Parathyroid adenoma (tissue), 2 donors: ENCODE data around the gene CAMSAP1.

Experiments used
- H2AFZ ChIP-seq: fragments of 300-600 bp; sonication (generic); one replicate; pipeline ENCODE4 v1.7.0; 2017; ENCODE audit warnings: antibody characterized with exemption, mild to moderate bottlenecking
- H3K27ac ChIP-seq: fragments of 300-600 bp; sonication (generic); one replicate; pipeline ENCODE4 v1.7.0; 2017
- H3K27me3 ChIP-seq: fragments of 300-600 bp; sonication (generic); one replicate; pipeline ENCODE4 v1.7.0; 2017; ENCODE audit warnings: low read length; ENCODE audit not compliant: control insufficient read depth, insufficient read depth
- H3K36me3 ChIP-seq: fragments of 300-600 bp; sonication (generic); one replicate; pipeline ENCODE4 v1.7.0; 2017; ENCODE audit warnings: low read length; ENCODE audit not compliant: control insufficient read depth, insufficient read depth
- H3K4me1 ChIP-seq: fragments of 300-600 bp; sonication (generic); one replicate; pipeline ENCODE4 v1.7.0; 2017; ENCODE audit warnings: control low read depth
- H3K4me2 ChIP-seq: fragments of 300-600 bp; sonication (generic); one replicate; pipeline ENCODE4 v1.7.0; 2017; ENCODE audit warnings: low read length
- H3K4me3 ChIP-seq: fragments of 300-600 bp; sonication (generic); one replicate; pipeline ENCODE4 v1.7.0; 2017; ENCODE audit warnings: low read depth, low read length
- H3K79me2 ChIP-seq: fragments of 300-600 bp; sonication (generic); one replicate; pipeline ENCODE4 v1.7.0; 2017; ENCODE audit warnings: control low read depth
- H3K9ac ChIP-seq: fragments of 300-600 bp; sonication (generic); one replicate; pipeline ENCODE4 v1.7.0; 2017; ENCODE audit warnings: mild to moderate bottlenecking
- H3K9me3 ChIP-seq: fragments of 300-600 bp; sonication (generic); one replicate; pipeline ENCODE4 v1.7.0; 2017; ENCODE audit warnings: low read length; ENCODE audit not compliant: control insufficient read depth
- TF ChIP-seq, protein P1 (sequence below): fragments of 300-600 bp; sonication (generic); IDR thresholded peaks from one replicate; pipeline ENCODE4 v1.7.0; 2017; ENCODE audit warnings: antibody characterized with exemption, mild to moderate bottlenecking
- donor health status: primary hyperparathyroidism.

Gene CAMSAP1

DNA sequence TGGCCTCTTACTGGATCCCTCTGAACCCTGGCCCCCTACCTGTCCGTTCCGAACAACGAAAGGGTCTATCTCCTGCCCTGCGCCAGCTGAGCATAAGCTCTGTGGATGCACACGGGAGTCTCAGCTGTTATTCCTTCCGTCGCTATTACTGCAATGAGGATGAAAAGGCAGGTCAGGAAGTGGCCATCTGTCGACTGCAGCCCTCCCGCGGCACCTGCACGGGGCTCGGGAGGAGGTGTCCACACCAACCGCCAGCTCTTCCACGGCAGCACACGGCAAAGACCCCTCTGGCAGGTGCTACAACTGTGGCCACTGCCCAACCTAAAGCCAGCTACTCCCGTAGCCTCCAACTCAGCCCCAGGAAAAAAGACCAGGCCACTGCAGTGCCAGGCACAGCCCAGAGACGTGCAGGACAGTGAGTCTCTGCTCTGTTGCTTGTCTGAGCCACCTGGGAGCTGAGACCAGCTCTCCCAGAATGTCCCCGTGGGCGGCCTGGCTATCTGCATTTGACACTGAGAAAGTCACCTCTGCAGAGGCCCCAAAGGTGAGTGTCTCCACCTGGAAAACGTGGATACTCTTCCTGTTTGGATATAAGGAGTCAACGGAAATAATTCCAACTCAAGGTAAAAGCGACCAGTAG is 19.1 kb downstream of the CAMSAP1 start:
- Histone ChIP-seq H3K27me3 (no peaks in the 10 kb centered on the region), H3K4me2 (no peak overlapping the region), H3K4me1 (no peaks in the 10 kb centered on the region), H3K4me3 (no peak overlapping the region), H3K79me2 (peaks cover 40% of the 10 kb centered on the region), H3K36me3 (no peaks in the 10 kb centered on the region), H3K27ac (no peak overlapping the region), H3K9me3 (no peaks in the 10 kb centered on the region), H2AFZ (no peak overlapping the region), H3K9ac (no peak overlapping the region)
- TF ChIP-seq, protein P1, sequence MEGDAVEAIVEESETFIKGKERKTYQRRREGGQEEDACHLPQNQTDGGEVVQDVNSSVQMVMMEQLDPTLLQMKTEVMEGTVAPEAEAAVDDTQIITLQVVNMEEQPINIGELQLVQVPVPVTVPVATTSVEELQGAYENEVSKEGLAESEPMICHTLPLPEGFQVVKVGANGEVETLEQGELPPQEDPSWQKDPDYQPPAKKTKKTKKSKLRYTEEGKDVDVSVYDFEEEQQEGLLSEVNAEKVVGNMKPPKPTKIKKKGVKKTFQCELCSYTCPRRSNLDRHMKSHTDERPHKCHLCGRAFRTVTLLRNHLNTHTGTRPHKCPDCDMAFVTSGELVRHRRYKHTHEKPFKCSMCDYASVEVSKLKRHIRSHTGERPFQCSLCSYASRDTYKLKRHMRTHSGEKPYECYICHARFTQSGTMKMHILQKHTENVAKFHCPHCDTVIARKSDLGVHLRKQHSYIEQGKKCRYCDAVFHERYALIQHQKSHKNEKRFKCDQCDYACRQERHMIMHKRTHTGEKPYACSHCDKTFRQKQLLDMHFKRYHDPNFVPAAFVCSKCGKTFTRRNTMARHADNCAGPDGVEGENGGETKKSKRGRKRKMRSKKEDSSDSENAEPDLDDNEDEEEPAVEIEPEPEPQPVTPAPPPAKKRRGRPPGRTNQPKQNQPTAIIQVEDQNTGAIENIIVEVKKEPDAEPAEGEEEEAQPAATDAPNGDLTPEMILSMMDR: no peak

DNA sequence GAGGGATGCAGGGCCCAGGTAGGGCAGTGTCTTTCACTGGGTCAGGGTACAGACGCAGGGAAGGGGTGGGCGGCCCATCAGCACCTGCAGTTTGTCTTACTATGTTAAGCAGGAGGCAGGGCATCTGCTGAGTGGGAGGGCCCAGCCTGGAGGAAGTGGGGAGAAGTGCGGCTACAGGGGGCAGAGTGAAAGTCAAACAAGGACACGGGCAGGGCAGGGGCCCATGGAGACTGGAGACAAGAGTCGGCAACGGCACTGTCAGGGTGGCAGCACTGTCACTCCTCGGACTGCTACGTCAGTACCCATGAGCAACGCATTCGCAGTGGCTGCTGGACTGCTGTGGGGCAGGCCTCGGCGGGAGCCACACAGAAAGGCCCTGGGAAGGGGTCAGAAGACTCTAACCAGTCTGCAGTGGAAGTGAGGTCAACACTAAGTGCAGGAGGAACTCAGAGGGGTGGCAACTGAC is 19.7 kb downstream of the CAMSAP1 start:
- no peak overlapping the region for H2AFZ ChIP-seq

DNA sequence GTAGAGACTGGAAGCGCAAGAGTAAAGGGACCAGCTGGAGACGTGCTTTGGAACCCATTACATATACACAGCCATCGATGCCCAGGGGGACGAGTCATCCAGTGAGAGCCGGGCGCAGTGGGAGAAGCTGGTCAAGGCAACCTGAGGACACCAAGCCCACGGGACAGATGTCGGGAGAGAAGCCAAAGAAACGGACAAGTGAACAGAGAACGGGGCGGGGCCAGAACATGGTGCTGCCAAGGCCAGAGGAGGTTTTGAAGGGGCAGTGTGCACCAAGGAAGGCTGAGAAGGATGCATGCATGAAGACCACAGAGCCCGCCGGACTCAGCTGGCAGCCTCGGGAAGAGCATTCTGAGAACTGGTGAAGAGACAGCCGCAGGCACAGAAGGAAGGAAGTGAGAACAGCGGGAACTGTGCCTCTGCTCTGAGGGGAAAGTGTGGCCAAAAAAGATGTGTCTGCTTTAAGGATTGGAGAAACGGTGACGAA is 20.3 kb downstream of the CAMSAP1 start:
- no peaks in the 10 kb centered on the region for H3K4me1 ChIP-seq
- no peak overlapping the region for H3K4me3 ChIP-seq
- TF ChIP-seq, protein P1: no peak
- H3K36me3 ChIP-seq: no peaks in the 10 kb centered on the region
- H2AFZ ChIP-seq: no peak overlapping the region
- peaks cover 36% of the 10 kb centered on the region for H3K79me2 ChIP-seq
- H3K27me3 ChIP-seq: no peaks in the 10 kb centered on the region
- H3K27ac ChIP-seq: no peak overlapping the region
- H3K4me2 ChIP-seq: no peak overlapping the region
- no peaks in the 10 kb centered on the region for H3K9me3 ChIP-seq
- H3K9ac ChIP-seq: no peak overlapping the region

More for the DNA sequence above, 19.7 kb downstream of the CAMSAP1 start:
- H3K9ac ChIP-seq: no peak overlapping the region
- H3K4me2 ChIP-seq: no peak overlapping the region
- peaks cover 40% of the 10 kb centered on the region for H3K79me2 ChIP-seq
- no peaks in the 10 kb centered on the region for H3K27me3 ChIP-seq
- TF ChIP-seq, protein P1: no peak
- no peak overlapping the region for H3K4me3 ChIP-seq
- H3K9me3 ChIP-seq: no peaks in the 10 kb centered on the region
- no peak overlapping the region for H3K27ac ChIP-seq
- H3K36me3 ChIP-seq: no peaks in the 10 kb centered on the region
- H3K4me1 ChIP-seq: no peaks in the 10 kb centered on the region

DNA sequence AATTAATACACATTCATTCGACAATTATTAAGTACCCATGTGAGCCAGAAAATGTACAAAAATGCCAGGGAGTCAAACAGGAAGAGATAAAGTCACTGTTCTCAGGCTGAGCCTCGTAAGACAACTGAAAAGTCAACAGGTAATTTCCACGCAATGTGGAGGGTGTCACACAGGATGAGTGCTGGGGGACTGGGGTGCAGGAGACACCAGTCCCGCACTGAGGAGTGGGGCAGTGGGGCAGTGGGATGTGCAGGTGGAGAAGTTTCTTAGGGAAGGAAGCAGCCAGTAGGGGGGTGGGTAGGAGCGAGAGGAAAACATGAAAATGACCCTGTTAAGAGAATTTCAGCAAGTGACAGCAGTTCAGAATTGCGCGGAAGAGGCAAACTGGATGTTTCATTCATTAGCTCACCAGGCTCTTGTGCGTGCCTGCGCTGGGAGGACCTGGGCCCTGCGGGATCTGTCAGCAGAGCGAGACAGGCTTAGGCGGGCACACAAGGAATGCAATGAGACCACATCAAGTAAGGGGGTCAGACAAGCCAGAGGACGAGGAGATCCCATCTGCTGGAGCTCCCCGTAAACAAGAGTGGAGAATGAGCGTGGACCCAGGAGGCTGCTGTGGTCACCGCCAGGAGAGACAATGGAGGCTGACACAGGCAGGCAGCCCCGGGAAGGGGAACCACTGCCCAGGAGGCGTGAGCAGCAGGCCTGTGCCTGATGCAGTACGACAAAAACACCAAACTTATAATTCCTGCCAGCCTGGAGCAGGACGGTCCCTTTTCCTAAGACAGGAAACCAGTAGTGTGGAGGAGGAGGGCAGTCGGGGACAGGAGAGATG is 21.0 kb downstream of the CAMSAP1 start:
- no peaks in the 10 kb centered on the region for H3K4me1 ChIP-seq
- no peaks in the 10 kb centered on the region for H3K36me3 ChIP-seq
- H3K4me2 ChIP-seq: no peak overlapping the region
- H3K27me3 ChIP-seq: no peaks in the 10 kb centered on the region
- no peak overlapping the region for H2AFZ ChIP-seq
- H3K9me3 ChIP-seq: no peaks in the 10 kb centered on the region
- no peak overlapping the region for H3K9ac ChIP-seq
- H3K27ac ChIP-seq: no peak overlapping the region
- TF ChIP-seq, protein P1: no peak
- peaks cover 32% of the 10 kb centered on the region for H3K79me2 ChIP-seq
- no peak overlapping the region for H3K4me3 ChIP-seq
